GM23248 (cell line): ENCODE results near the gene UBQLN4. TPM values are rescaled to one million over a fixed set of nuclear protein-coding genes. Genes with fewer than 3 reads are reported as not detected.
"Not testable (repeated sequence)": the region's sequence is repeated elsewhere in the genome, so short reads cannot be mapped to it uniquely, and the experiment has no call there.

Experiments
- DNase-seq: peaks from one replicate; pipeline ENCODE4 v3.0.0-alpha.2; 2015
- H2AFZ ChIP-seq: fragments of 200-600 bp; sonication (generic); 2 replicates; pipeline ENCODE4 v1.6.1; 2016; ENCODE audit warnings: antibody characterized with exemption
- H3F3A ChIP-seq: fragments of 200-600 bp; sonication (generic); 2 replicates; pipeline ENCODE4 v1.6.1; 2016; ENCODE audit warnings: mild to moderate bottlenecking, antibody characterized with exemption, mixed run types; ENCODE audit not compliant: insufficient read depth
- H3K27ac ChIP-seq: fragments of 200-600 bp; sonication (generic); 2 replicates; pipeline ENCODE4 v1.5.1; 2016; ENCODE audit warnings: mild to moderate bottlenecking
- H3K27me3 ChIP-seq: fragments of 200-600 bp; sonication (generic); replicated peaks from 2 replicates; pipeline ENCODE4 v1.6.1; 2016; ENCODE audit warnings: mild to moderate bottlenecking; ENCODE audit not compliant: insufficient read depth
- H3K36me3 ChIP-seq: fragments of 200-600 bp; sonication (generic); 2 replicates; pipeline ENCODE4 v1.6.1; 2016; ENCODE audit warnings: low read depth, mild to moderate bottlenecking
- H3K4me1 ChIP-seq: fragments of 200-600 bp; sonication (generic); 2 replicates; pipeline ENCODE4 v1.6.1; 2016; ENCODE audit warnings: mild to moderate bottlenecking; ENCODE audit not compliant: insufficient read depth
- H3K4me2 ChIP-seq: fragments of 200-600 bp; sonication (generic); one replicate; pipeline ENCODE4 v1.6.1; 2016; ENCODE audit warnings: mild to moderate bottlenecking; ENCODE audit not compliant: unreplicated experiment
- H3K4me3 ChIP-seq: fragments of 200-600 bp; sonication (generic); 2 replicates; pipeline ENCODE4 v1.5.1; 2016; ENCODE audit warnings: mild to moderate bottlenecking
- H3K79me2 ChIP-seq: fragments of 200-600 bp; sonication (generic); 2 replicates; pipeline ENCODE4 v1.6.1; 2016; ENCODE audit warnings: mild to moderate bottlenecking; ENCODE audit not compliant: insufficient read depth
- H3K9ac ChIP-seq: fragments of 200-600 bp; sonication (generic); 2 replicates; pipeline ENCODE4 v1.6.1; 2016; ENCODE audit warnings: mild to moderate bottlenecking
- H3K9me2 ChIP-seq: fragments of 200-600 bp; sonication (generic); 2 replicates; pipeline ENCODE4 v1.6.1; 2016; ENCODE audit warnings: mixed run types, mild to moderate bottlenecking, moderate library complexity; ENCODE audit not compliant: insufficient read depth
- H3K9me3 ChIP-seq: fragments of 200-600 bp; sonication (generic); one replicate; pipeline ENCODE4 v1.6.1; 2017; ENCODE audit warnings: low read depth
- H4K20me1 ChIP-seq: fragments of 200-600 bp; sonication (generic); 2 replicates; pipeline ENCODE4 v1.6.0; 2016; ENCODE audit not compliant: insufficient read depth
- EZH2 ChIP-seq: fragments of 200-600 bp; sonication (generic); IDR thresholded peaks from 2 replicates; pipeline ENCODE4 v1.6.1; 2018; ENCODE audit warnings: antibody characterized with exemption, mild to moderate bottlenecking; ENCODE audit not compliant: insufficient read depth, poor library complexity, severe bottlenecking
- EZH2phosphoT487 ChIP-seq: fragments of 200-600 bp; sonication (generic); IDR thresholded peaks from 2 replicates; pipeline ENCODE4 v1.6.1; 2018; ENCODE audit warnings: antibody characterized with exemption, moderate library complexity, mild to moderate bottlenecking, low read depth; ENCODE audit not compliant: insufficient read depth
- WGBS, 2 experiments: methylation state at CpG; one replicate each; pipeline ENCODE4 v1.1.6; 2015 to 2017; ENCODE audit warnings: low lambda C conversion rate in 2 of 2, low coverage in 1 of 2; ENCODE audit errors: missing lambda C conversion rate in 2 of 2; 5-methylcytosine and 5-hydroxymethylcytosine counted together
- in situ Hi-C: fragments of 300-500 bp; cut with MboI; formaldehyde crosslinking; loops from 2 replicates; pipeline ENCODE4 v1.15.0; 2020
- polyA plus RNA-seq: library from polyadenylated mRNA; unstranded; fragments of >200 nt; fragmentation: Nextera tagmentation; extraction: Ambion mirVana; gene quantifications from 2 replicates; pipeline ENCODE4 v1.2.1, GENCODE V29; 2016
- total RNA-seq: library from RNA; depleted of rRNA; stranded (reverse); fragments of >200 nt; shearing (Covaris generic); gene quantifications from 2 replicates; pipeline ENCODE4 v1.2.3, GENCODE V29; 2014

Gene UBQLN4
- total and polyA plus RNA-seq, 2 experiments from 2014 or later: 9.9 to 18.4 TPM

GRCh38 chr1:156075162-156075561 is 21.6 kb upstream of the UBQLN4 start:
- Histone ChIP-seq H3K4me3 (no peak overlapping the region), H3K4me1 (no peaks in the 10 kb centered on the region), H3K4me2 (no peak overlapping the region), H3K9me3 (no peaks in the 10 kb centered on the region), H3K9me2 (no peaks in the 10 kb centered on the region), H3K9ac (no peak overlapping the region), H3F3A (no peaks in the 10 kb centered on the region), H3K36me3 (no peaks in the 10 kb centered on the region), H2AFZ (no peak overlapping the region), H3K79me2 (no peaks in the 10 kb centered on the region), H3K27me3 (no peaks in the 10 kb centered on the region), H4K20me1 (no peaks in the 10 kb centered on the region), H3K27ac (no peak overlapping the region)
- 71 to 75% methylated on average over 3 of the region's 3 CpGs for WGBS, 2 experiments
- in situ Hi-C loops: no loop called here
- TF ChIP-seq EZH2: no peak
- no peak for TF ChIP-seq EZH2phosphoT487
- DNase-seq: no peak

GRCh38 chr1:156074661-156075060 is 21.1 kb upstream of the UBQLN4 start:
- Histone ChIP-seq H3F3A (no peaks in the 10 kb centered on the region), H3K79me2 (no peaks in the 10 kb centered on the region), H3K4me3 (no peak overlapping the region), H3K9me2 (no peaks in the 10 kb centered on the region), H3K27me3 (no peaks in the 10 kb centered on the region), H3K4me2 (no peak overlapping the region), H3K36me3 (no peaks in the 10 kb centered on the region), H3K9ac (no peak overlapping the region), H2AFZ (no peak overlapping the region), H3K9me3 (no peaks in the 10 kb centered on the region), H3K4me1 (no peaks in the 10 kb centered on the region), H4K20me1 (no peaks in the 10 kb centered on the region), H3K27ac (no peak overlapping the region)
- in situ Hi-C loops: no loop called here
- no peak for TF ChIP-seq EZH2
- TF ChIP-seq EZH2phosphoT487: no peak
- no peak for DNase-seq
- 49 to 59% methylated on average over 8 of the region's 8 CpGs for WGBS, 2 experiments

GRCh38 chr1:156073740-156074139 is 20.1 kb upstream of the UBQLN4 start:
- H3K9ac ChIP-seq: no peak overlapping the region
- WGBS, 2 experiments: 49 to 52% methylated on average over 5 of the region's 5 CpGs
- H3F3A ChIP-seq: no peaks in the 10 kb centered on the region
- no peak for TF ChIP-seq EZH2
- no peak for TF ChIP-seq EZH2phosphoT487
- no peak overlapping the region for H3K4me3 ChIP-seq
- no peaks in the 10 kb centered on the region for H3K9me2 ChIP-seq
- H3K36me3 ChIP-seq: no peaks in the 10 kb centered on the region
- H3K27me3 ChIP-seq: no peaks in the 10 kb centered on the region
- no peaks in the 10 kb centered on the region for H3K4me1 ChIP-seq
- no peaks in the 10 kb centered on the region for H3K9me3 ChIP-seq
- no peaks in the 10 kb centered on the region for H4K20me1 ChIP-seq
- no peak for DNase-seq
- H2AFZ ChIP-seq: no peak overlapping the region
- in situ Hi-C loops: no loop called here
- H3K27ac ChIP-seq: no peak overlapping the region
- no peaks in the 10 kb centered on the region for H3K79me2 ChIP-seq
- H3K4me2 ChIP-seq: no peak overlapping the region

- in situ Hi-C loops: no loop called here
- H4K20me1 ChIP-seq: no peaks in the 10 kb centered on the region
- H3F3A ChIP-seq: no peaks in the 10 kb centered on the region
- no peaks in the 10 kb centered on the region for H3K9me2 ChIP-seq
- no peak overlapping the region for H3K9ac ChIP-seq
- H3K4me1 ChIP-seq: no peaks in the 10 kb centered on the region
- no peak overlapping the region for H3K4me2 ChIP-seq
- H3K27me3 ChIP-seq: no peaks in the 10 kb centered on the region
- H2AFZ ChIP-seq: no peak overlapping the region
- H3K9me3 ChIP-seq: no peaks in the 10 kb centered on the region
- no peak overlapping the region for H3K4me3 ChIP-seq
- H3K79me2 ChIP-seq: no peaks in the 10 kb centered on the region
- no peak for TF ChIP-seq EZH2
- TF ChIP-seq EZH2phosphoT487: no peak
- no peak overlapping the region for H3K27ac ChIP-seq
- H3K36me3 ChIP-seq: no peaks in the 10 kb centered on the region
- no peak for DNase-seq
- WGBS, 2 experiments: 25 to 50% methylated on average over 1 of the region's 1 CpG
Observed at GRCh38 chr1:156073110-156073687, 19.6 kb upstream of the UBQLN4 start.

- Histone ChIP-seq H3K9ac (no peak overlapping the region), H2AFZ (no peak overlapping the region), H3K27me3 (no peaks in the 10 kb centered on the region), H3K9me2 (no peaks in the 10 kb centered on the region), H3K4me2 (no peak overlapping the region), H3K4me3 (no peak overlapping the region), H3K27ac (no peak overlapping the region), H4K20me1 (no peaks in the 10 kb centered on the region), H3K79me2 (no peaks in the 10 kb centered on the region), H3F3A (no peaks in the 10 kb centered on the region), H3K36me3 (no peaks in the 10 kb centered on the region), H3K4me1 (no peaks in the 10 kb centered on the region), H3K9me3 (no peaks in the 10 kb centered on the region)
- DNase-seq: no peak
- in situ Hi-C loops: no loop called here
- TF ChIP-seq EZH2: no peak
- no peak for TF ChIP-seq EZH2phosphoT487
- 57 to 61% methylated on average over 6 of the region's 6 CpGs for WGBS, 2 experiments
Observed at GRCh38 chr1:156072251-156072650, 18.7 kb upstream of the UBQLN4 start.

- H3K9me3 ChIP-seq, H3K4me1 ChIP-seq, H3K27ac ChIP-seq, H3K36me3 ChIP-seq, H3K9ac ChIP-seq, H3K27me3 ChIP-seq, DNase-seq, H3K9me2 ChIP-seq, H3F3A ChIP-seq, H3K79me2 ChIP-seq, in situ Hi-C loops, H2AFZ ChIP-seq, H4K20me1 ChIP-seq, H3K4me3 ChIP-seq, H3K4me2 ChIP-seq: not testable (repeated sequence)
- WGBS, 2 experiments: 94 to 97% methylated on average over 7 of the region's 7 CpGs
Observed at GRCh38 chr1:156071332-156071816, 17.8 kb upstream of the UBQLN4 start.
